HFFc6 (cell line): Measurements from ENCODE around the gene C11orf42. TPM values are rescaled to one million over a fixed set of nuclear protein-coding genes. Genes with fewer than 3 reads are reported as not detected.

Experiments used
- DNase-seq: peaks from one replicate; pipeline ENCODE4 v3.0.0-alpha.2; 2018
- H3K27ac Mint-ChIP-seq: 2 replicates; pipeline ENCODE4 v1.8.0; 2020; ENCODE audit warnings: mild to moderate bottlenecking, mixed read lengths
- H3K27me3 Mint-ChIP-seq: 2 replicates; pipeline ENCODE4 v1.8.0; 2021; ENCODE audit warnings: mild to moderate bottlenecking, moderate library complexity, mixed read lengths; ENCODE audit not compliant: insufficient read depth
- H3K36me3 Mint-ChIP-seq: 2 replicates; pipeline ENCODE4 v1.8.0; 2021; ENCODE audit warnings: low read depth, mixed read lengths
- H3K4me1 Mint-ChIP-seq: 2 replicates; pipeline ENCODE4 v1.8.0; 2020; ENCODE audit warnings: low read depth, mixed read lengths
- H3K4me3 Mint-ChIP-seq: 2 replicates; pipeline ENCODE4 v1.8.0; 2020; ENCODE audit warnings: mild to moderate bottlenecking, moderate library complexity, mixed read lengths
- H3K9me3 Mint-ChIP-seq: 2 replicates; pipeline ENCODE4 v1.8.0; 2020; ENCODE audit warnings: mild to moderate bottlenecking, mixed read lengths
- total RNA-seq, 6 experiments: library from RNA; stranded (reverse); fragmentation: NEBNext Ultra II Directional; extraction: Animal tissue kit (Norgen Biotek cat#: 25700); gene quantifications; 2 replicates in 1 of 6; 3 replicates in 5 of 6; pipeline ENCODE4 v1.2.3, GENCODE V29; 2021
- TF ChIP-seq, protein P1 (sequence below): fragments of 200-600 bp; sonication (generic); IDR thresholded peaks from 2 replicates; pipeline ENCODE4 v1.5.0; 2021; ENCODE audit warnings: antibody characterized with exemption, mild to moderate bottlenecking

Gene C11orf42
- total RNA-seq, 6 experiments from 2014 or later, result not detected

DNA sequence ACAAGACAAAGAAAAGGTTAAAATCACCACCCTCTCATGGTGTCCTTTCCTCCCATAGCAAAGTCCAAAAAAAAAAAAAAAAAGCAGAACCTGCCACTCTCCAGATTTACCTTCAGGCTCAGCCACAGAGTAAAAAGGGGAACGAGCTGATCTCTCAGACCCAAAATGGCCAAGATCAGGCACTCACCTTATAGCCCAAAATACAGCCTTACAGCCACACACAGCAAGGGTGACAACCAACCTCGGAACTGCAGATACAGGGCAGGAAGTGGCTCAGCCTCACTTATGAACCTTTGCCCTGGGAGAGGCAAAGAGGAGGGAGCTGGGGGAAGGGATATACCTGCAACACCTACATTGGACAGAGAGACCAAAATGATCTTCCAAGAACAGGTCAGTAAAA lies 24.6 kb downstream of the C11orf42 start:
- no peak for DNase-seq
- H3K4me1 Mint-ChIP-seq, result peaks cover 17% of the 10 kb centered on the region
- H3K36me3 Mint-ChIP-seq, result no peaks in the 10 kb centered on the region
- TF ChIP-seq, protein P1, sequence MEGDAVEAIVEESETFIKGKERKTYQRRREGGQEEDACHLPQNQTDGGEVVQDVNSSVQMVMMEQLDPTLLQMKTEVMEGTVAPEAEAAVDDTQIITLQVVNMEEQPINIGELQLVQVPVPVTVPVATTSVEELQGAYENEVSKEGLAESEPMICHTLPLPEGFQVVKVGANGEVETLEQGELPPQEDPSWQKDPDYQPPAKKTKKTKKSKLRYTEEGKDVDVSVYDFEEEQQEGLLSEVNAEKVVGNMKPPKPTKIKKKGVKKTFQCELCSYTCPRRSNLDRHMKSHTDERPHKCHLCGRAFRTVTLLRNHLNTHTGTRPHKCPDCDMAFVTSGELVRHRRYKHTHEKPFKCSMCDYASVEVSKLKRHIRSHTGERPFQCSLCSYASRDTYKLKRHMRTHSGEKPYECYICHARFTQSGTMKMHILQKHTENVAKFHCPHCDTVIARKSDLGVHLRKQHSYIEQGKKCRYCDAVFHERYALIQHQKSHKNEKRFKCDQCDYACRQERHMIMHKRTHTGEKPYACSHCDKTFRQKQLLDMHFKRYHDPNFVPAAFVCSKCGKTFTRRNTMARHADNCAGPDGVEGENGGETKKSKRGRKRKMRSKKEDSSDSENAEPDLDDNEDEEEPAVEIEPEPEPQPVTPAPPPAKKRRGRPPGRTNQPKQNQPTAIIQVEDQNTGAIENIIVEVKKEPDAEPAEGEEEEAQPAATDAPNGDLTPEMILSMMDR, result no peak
- no peaks in the 10 kb centered on the region; the same call in 1 of the 2 replicates for H3K27me3 Mint-ChIP-seq
- no peak overlapping the region for H3K4me3 Mint-ChIP-seq
- H3K27ac Mint-ChIP-seq, result no peak overlapping the region
- H3K9me3 Mint-ChIP-seq, result no peaks in the 10 kb centered on the region

- peak overlapping the region; percentile 97 for H3K4me3 Mint-ChIP-seq
- H3K27ac Mint-ChIP-seq, result no peak overlapping the region
- no peaks in the 10 kb centered on the region for H3K36me3 Mint-ChIP-seq
- TF ChIP-seq, protein P1, result no peak
- no peaks in the 10 kb centered on the region; the same call in 1 of the 2 replicates for H3K27me3 Mint-ChIP-seq
- DNase-seq, result no peak
- no peaks in the 10 kb centered on the region for H3K9me3 Mint-ChIP-seq
- peaks cover 15% of the 10 kb centered on the region for H3K4me1 Mint-ChIP-seq
These were observed 27.5 kb downstream of the C11orf42 start for GRCh38 chr11:6232899-6233298.

DNA sequence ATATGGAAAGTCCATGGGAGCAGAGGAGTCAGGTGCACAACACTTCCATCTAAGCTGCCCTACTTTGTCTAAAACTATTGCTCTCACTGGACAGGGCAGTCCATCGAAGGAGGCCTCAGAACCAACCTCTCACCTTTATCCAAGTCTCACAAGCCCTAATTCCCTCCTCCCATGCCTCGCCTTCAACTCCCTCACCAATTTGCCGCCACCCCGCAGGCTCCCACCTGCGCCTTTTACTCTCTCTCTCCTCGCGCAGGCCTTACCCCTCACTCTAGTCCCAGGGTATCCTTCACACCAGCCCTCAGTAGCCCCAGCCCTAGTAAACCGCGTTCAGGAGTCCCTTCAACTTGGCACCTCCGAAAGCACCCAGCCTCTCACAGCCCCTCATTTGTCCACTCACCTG lies 28.6 kb downstream of the C11orf42 start:
- H3K27ac Mint-ChIP-seq, result peak overlapping the region; percentile 95
- H3K9me3 Mint-ChIP-seq, result no peaks in the 10 kb centered on the region
- H3K27me3 Mint-ChIP-seq, result no peaks in the 10 kb centered on the region; the same call in 1 of the 2 replicates
- H3K36me3 Mint-ChIP-seq, result no peaks in the 10 kb centered on the region
- TF ChIP-seq, protein P1, result no peak
- no peak for DNase-seq
- peak overlapping the region; percentile 97 for H3K4me3 Mint-ChIP-seq
- peaks cover 15% of the 10 kb centered on the region for H3K4me1 Mint-ChIP-seq

DNA sequence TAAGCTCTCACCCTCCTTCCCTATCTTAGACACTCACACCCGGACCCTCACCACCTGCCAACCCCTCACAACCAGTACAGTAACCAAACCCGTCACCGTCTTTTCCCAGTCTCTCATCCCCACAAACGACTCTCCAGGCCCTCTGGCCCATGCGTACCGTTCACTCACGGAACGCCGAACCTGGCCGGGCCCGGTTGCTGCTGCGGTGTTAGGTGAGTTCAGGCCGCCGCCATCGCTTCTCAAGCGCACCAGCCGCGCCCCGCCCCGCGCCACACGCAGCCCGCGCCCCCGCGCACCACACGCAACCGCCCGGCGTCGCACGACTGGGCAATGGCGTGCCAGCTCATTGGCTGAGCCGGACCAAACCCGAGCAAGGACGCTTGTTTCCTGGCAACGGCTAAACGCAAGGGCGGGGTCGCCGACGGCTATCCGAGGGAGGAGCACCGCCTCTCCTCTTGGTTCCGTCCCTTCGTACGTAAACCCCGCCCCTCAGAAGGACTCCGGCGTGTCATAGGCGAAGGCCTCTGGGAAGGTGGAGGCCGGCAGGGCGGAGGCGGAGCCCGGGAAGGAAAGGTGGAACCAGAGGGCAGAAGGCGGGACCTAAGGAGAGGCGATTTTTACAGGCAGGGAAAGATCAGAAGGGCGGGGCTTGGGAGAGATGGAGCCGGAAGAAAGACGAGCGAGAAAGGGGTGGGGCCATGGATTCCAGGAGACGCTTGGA lies 29.2 kb downstream of the C11orf42 start, which contains the start of gene FHIP1B:
TSS of gene FHIP1B (minus strand) at position 250 of the 721 bp plus-strand sequence. CDS start 10,120 bp downstream, outside the sequence.
- peak within 1 kb of the TSS; percentile 97 for H3K4me3 Mint-ChIP-seq
- H3K27ac Mint-ChIP-seq, result peak within 1 kb of the TSS; percentile 95
- H3K27me3 Mint-ChIP-seq, result no peaks in the 10 kb centered on the region; the same call in 1 of the 2 replicates
- TF ChIP-seq, protein P1, result no peak
- peak; percentile 100 for DNase-seq
- no peaks in the 10 kb centered on the region for H3K9me3 Mint-ChIP-seq
- peaks cover 15% of the 10 kb centered on the region for H3K4me1 Mint-ChIP-seq
- no peaks in the 10 kb centered on the region for H3K36me3 Mint-ChIP-seq

GRCh38 chr11:6237266-6237665 lies 31.9 kb downstream of the C11orf42 start:
- TF ChIP-seq, protein P1, result no peak
- Mint-ChIP-seq H3K9me3 (no peaks in the 10 kb centered on the region), H3K27me3 (peaks cover 2% of the 10 kb centered on the region; the same call in 1 of the 2 replicates), H3K36me3 (no peaks in the 10 kb centered on the region), H3K4me1 (peaks cover 15% of the 10 kb centered on the region), H3K27ac (no peak overlapping the region), H3K4me3 (no peak overlapping the region)
- DNase-seq, result no peak
